ENCODE measurements around the gene TM4SF18.

GRCh38 chr3:149288655-149289054 lies 44.8 kb downstream of the TM4SF18 start:
- TF ChIP-seq CTCF (IDR thresholded peaks at IDR 0.05): no peak
- no peak for TF ChIP-seq POLR2A (IDR thresholded peaks at IDR 0.05)

All from uterus (tissue), 2 donors.